CD4-positive, alpha-beta memory T cell (primary cell): ENCODE measurements around the gene ADGRL3. TPM values are rescaled to one million over a fixed set of nuclear protein-coding genes. Genes with fewer than 3 reads are reported as not detected.

Experiments used
- CTCF ChIA-PET: fragments of 350-600 bp; sonication (Branson Sonifier 250); formaldehyde crosslinking; loops from one replicate; lab custom pipeline; 2021; ENCODE audit warnings: inconsistent platforms; ENCODE audit not compliant: partially characterized antibody; lab: Charles Lee
- POLR2A ChIA-PET: fragments of 350-600 bp; sonication (Branson Sonifier 250); formaldehyde crosslinking; loops from one replicate; lab custom pipeline; 2021; ENCODE audit not compliant: partially characterized antibody; lab: Charles Lee
- DNase-seq, 5 donors: peaks; one replicate each; pipeline versions ENCODE4 v3.0.0 to v3.0.0-alpha.2; 2020 to 2022; ENCODE audit warnings: mixed read lengths in 1 of 5
- H3K27ac ChIP-seq: one replicate; pipeline ENCODE4 v1.7.0; 2013; ENCODE audit warnings: low read depth, low read length
- H3K27me3 ChIP-seq: 2 replicates; pipeline ENCODE4 v1.7.0; 2013; ENCODE audit warnings: mild to moderate bottlenecking, low read length, moderate library complexity; ENCODE audit not compliant: insufficient read depth
- H3K36me3 ChIP-seq: 2 replicates; pipeline ENCODE4 v1.7.0; 2013; ENCODE audit warnings: mild to moderate bottlenecking, low read length, moderate library complexity; ENCODE audit not compliant: insufficient read depth
- H3K4me1 ChIP-seq: 2 replicates; pipeline ENCODE4 v1.7.0; 2013; ENCODE audit warnings: mild to moderate bottlenecking, low read length, moderate library complexity; ENCODE audit not compliant: insufficient read depth
- H3K4me3 ChIP-seq, 2 donors: one replicate each; pipeline ENCODE4 v1.7.0; 2013; ENCODE audit warnings: low read length in 2 of 2, mild to moderate bottlenecking in 1 of 2
- H3K9me3 ChIP-seq, 2 donors: one replicate each; pipeline ENCODE4 v1.7.0; 2013; ENCODE audit warnings: low read length in 2 of 2, control low read depth in 1 of 2; ENCODE audit not compliant: control insufficient read depth in 1 of 2
- H3K27ac Mint-ChIP-seq, 7 donors: one replicate each; pipeline ENCODE4 v1.8.0; 2020 to 2021; ENCODE audit warnings: mixed read lengths in 7 of 7, mild to moderate bottlenecking in 6 of 7, inconsistent platforms in 3 of 7, moderate library complexity in 3 of 7
- H3K27me3 Mint-ChIP-seq, 2 donors: one replicate each; pipeline ENCODE4 v1.8.0; 2020 to 2021; ENCODE audit warnings: mixed read lengths in 2 of 2
- H3K36me3 Mint-ChIP-seq, 2 donors: one replicate each; pipeline ENCODE4 v1.8.0; 2020 to 2021; ENCODE audit warnings: mixed read lengths in 2 of 2, inconsistent platforms in 1 of 2, mild to moderate bottlenecking in 1 of 2
- H3K4me1 Mint-ChIP-seq, 4 donors: one replicate each; pipeline ENCODE4 v1.8.0; 2020 to 2021; ENCODE audit warnings: mixed read lengths in 4 of 4, mild to moderate bottlenecking in 1 of 4
- H3K4me3 Mint-ChIP-seq, 8 donors: one replicate each; pipeline ENCODE4 v1.8.0; 2020 to 2021; ENCODE audit warnings: mixed read lengths in 8 of 8, mild to moderate bottlenecking in 7 of 8, moderate library complexity in 6 of 8, inconsistent platforms in 3 of 8
- H3K9me3 Mint-ChIP-seq, 8 donors: one replicate each; pipeline ENCODE4 v1.8.0; 2020 to 2021; ENCODE audit warnings: mixed read lengths in 8 of 8, mild to moderate bottlenecking in 5 of 8, inconsistent platforms in 3 of 8, moderate library complexity in 1 of 8
- intact Hi-C: fragments of 100-400 bp; cut with micrococcal nuclease; formaldehyde crosslinking; loops from one replicate; pipeline ENCODE4 v1.15.1; 2023
- polyA plus RNA-seq, 2 donors: library from polyadenylated mRNA; unstranded; fragments of 300-500 nt; fragmentation: Illumina TruSeq; gene quantifications; one replicate each; pipeline ENCODE4 v1.2.3, GENCODE V29; 2021
- total RNA-seq, 2 experiments: library from RNA; stranded (reverse); gene quantifications; one replicate each; pipeline ENCODE4 v1.2.3, GENCODE V29; 2021

ADGRL3 gene
- total and polyA plus RNA-seq, 4 experiments from 2014 or later = not detected

GRCh38 chr4:61911313-61911756, 711.2 kb downstream of the ADGRL3 start:
- POLR2A ChIA-PET = no interaction called here
- peaks cover 0 to 10% (median 4%) of the 10 kb centered on the region in 8 donors for H3K9me3 Mint-ChIP-seq
- H3K27ac Mint-ChIP-seq = no peak overlapping the region
- intact Hi-C loops = no loop called here
- Histone ChIP-seq H3K27me3 (no peaks in the 10 kb centered on the region), H3K27ac (no peak overlapping the region), H3K36me3 (no peaks in the 10 kb centered on the region), H3K4me1 (no peaks in the 10 kb centered on the region), H3K9me3 (no peaks in the 10 kb centered on the region), H3K4me3 (no peak overlapping the region)
- CTCF ChIA-PET = no interaction called here
- no peak for DNase-seq
- H3K4me3 Mint-ChIP-seq = no peak overlapping the region
- H3K36me3 Mint-ChIP-seq = no peaks in the 10 kb centered on the region
- no peaks in the 10 kb centered on the region for H3K4me1 Mint-ChIP-seq
- no peaks in the 10 kb centered on the region for H3K27me3 Mint-ChIP-seq

GRCh38 chr4:61913619-61914018, 713.5 kb downstream of the ADGRL3 start:
- Histone ChIP-seq H3K27ac (no peak overlapping the region), H3K4me3 (no peak overlapping the region), H3K36me3 (no peaks in the 10 kb centered on the region), H3K27me3 (no peaks in the 10 kb centered on the region), H3K9me3 (no peaks in the 10 kb centered on the region), H3K4me1 (no peaks in the 10 kb centered on the region)
- Mint-ChIP-seq H3K36me3 (no peaks in the 10 kb centered on the region), H3K27ac (no peak overlapping the region), H3K4me1 (no peaks in the 10 kb centered on the region), H3K27me3 (no peaks in the 10 kb centered on the region), H3K4me3 (no peak overlapping the region), H3K9me3 (peaks cover 0 to 22% (median 8%) of the 10 kb centered on the region in 8 donors)
- ChIA-PET POLR2A (no interaction called here), CTCF (no interaction called here)
- intact Hi-C loops = no loop called here
- no peak for DNase-seq

GRCh38 chr4:61915501-61915900, 715.4 kb downstream of the ADGRL3 start:
- Histone ChIP-seq H3K27me3 (no peaks in the 10 kb centered on the region), H3K4me1 (no peaks in the 10 kb centered on the region), H3K9me3 (no peaks in the 10 kb centered on the region), H3K4me3 (no peak overlapping the region), H3K27ac (no peak overlapping the region), H3K36me3 (no peaks in the 10 kb centered on the region)
- Mint-ChIP-seq H3K27me3 (no peaks in the 10 kb centered on the region), H3K4me1 (no peaks in the 10 kb centered on the region), H3K9me3 (peaks cover 2 to 22% (median 7%) of the 10 kb centered on the region in 8 donors), H3K4me3 (no peak overlapping the region), H3K36me3 (no peaks in the 10 kb centered on the region), H3K27ac (no peak overlapping the region)
- CTCF ChIA-PET = no interaction called here
- POLR2A ChIA-PET = no interaction called here
- intact Hi-C loops = no loop called here
- DNase-seq = no peak

GRCh38 chr4:61918507-61918906, 718.4 kb downstream of the ADGRL3 start:
- no peaks in the 10 kb centered on the region for H3K27me3 Mint-ChIP-seq
- CTCF ChIA-PET = no interaction called here
- H3K9me3 Mint-ChIP-seq = peaks cover 0 to 16% (median 6%) of the 10 kb centered on the region in 8 donors
- no peak for DNase-seq
- H3K4me3 Mint-ChIP-seq = no peak overlapping the region
- no peak overlapping the region for H3K4me3 ChIP-seq
- H3K27ac Mint-ChIP-seq = no peak overlapping the region
- no peaks in the 10 kb centered on the region for H3K36me3 ChIP-seq
- H3K9me3 ChIP-seq = peaks cover 0 to 3% of the 10 kb centered on the region in 2 donors
- no peaks in the 10 kb centered on the region for H3K27me3 ChIP-seq
- H3K27ac ChIP-seq = no peak overlapping the region
- no peaks in the 10 kb centered on the region for H3K36me3 Mint-ChIP-seq
- POLR2A ChIA-PET = no interaction called here
- no peaks in the 10 kb centered on the region for H3K4me1 ChIP-seq
- intact Hi-C loops = no loop called here
- H3K4me1 Mint-ChIP-seq = no peaks in the 10 kb centered on the region

- no peaks in the 10 kb centered on the region for H3K4me1 Mint-ChIP-seq
- Histone ChIP-seq H3K4me1 (no peaks in the 10 kb centered on the region), H3K9me3 (peaks cover 0 to 3% of the 10 kb centered on the region in 2 donors), H3K27me3 (no peaks in the 10 kb centered on the region), H3K36me3 (no peaks in the 10 kb centered on the region), H3K27ac (no peak overlapping the region), H3K4me3 (no peak overlapping the region)
- ChIA-PET CTCF (no interaction called here), POLR2A (no interaction called here)
- H3K4me3 Mint-ChIP-seq = no peak overlapping the region
- intact Hi-C loops = no loop called here
- H3K27me3 Mint-ChIP-seq = no peaks in the 10 kb centered on the region
- H3K9me3 Mint-ChIP-seq = peaks cover 0 to 15% (median 6%) of the 10 kb centered on the region in 8 donors
- no peak overlapping the region for H3K27ac Mint-ChIP-seq
- DNase-seq = no peak
- no peaks in the 10 kb centered on the region for H3K36me3 Mint-ChIP-seq
These were observed 718.9 kb downstream of the ADGRL3 start for GRCh38 chr4:61918987-61919386.

- Mint-ChIP-seq H3K27ac (no peak overlapping the region), H3K27me3 (no peaks in the 10 kb centered on the region), H3K36me3 (no peaks in the 10 kb centered on the region), H3K4me1 (no peaks in the 10 kb centered on the region), H3K9me3 (peaks cover 0 to 14% (median 5%) of the 10 kb centered on the region in 8 donors), H3K4me3 (no peak overlapping the region)
- Histone ChIP-seq H3K27ac (no peak overlapping the region), H3K9me3 (peaks cover 0 to 3% of the 10 kb centered on the region in 2 donors), H3K27me3 (no peaks in the 10 kb centered on the region), H3K4me3 (no peak overlapping the region), H3K4me1 (no peaks in the 10 kb centered on the region), H3K36me3 (no peaks in the 10 kb centered on the region)
- intact Hi-C loops = no loop called here
- ChIA-PET POLR2A (no interaction called here), CTCF (no interaction called here)
- no peak for DNase-seq
These were observed 719.4 kb downstream of the ADGRL3 start for GRCh38 chr4:61919561-61919960.

- no peaks in the 10 kb centered on the region for H3K4me1 ChIP-seq
- no peak for DNase-seq
- H3K4me3 ChIP-seq = no peak overlapping the region
- no peaks in the 10 kb centered on the region for H3K36me3 ChIP-seq
- POLR2A ChIA-PET = no interaction called here
- H3K36me3 Mint-ChIP-seq = no peaks in the 10 kb centered on the region
- H3K27me3 ChIP-seq = no peaks in the 10 kb centered on the region
- CTCF ChIA-PET = no interaction called here
- no peak overlapping the region for H3K4me3 Mint-ChIP-seq
- H3K9me3 Mint-ChIP-seq = peaks cover 0 to 18% (median 8%) of the 10 kb centered on the region in 8 donors
- intact Hi-C loops = no loop called here
- H3K27ac ChIP-seq = no peak overlapping the region
- no peaks in the 10 kb centered on the region for H3K4me1 Mint-ChIP-seq
- no peaks in the 10 kb centered on the region for H3K27me3 Mint-ChIP-seq
- H3K9me3 ChIP-seq = peaks cover 0 to 3% of the 10 kb centered on the region in 2 donors
- H3K27ac Mint-ChIP-seq = no peak overlapping the region
These were observed 721.8 kb downstream of the ADGRL3 start for GRCh38 chr4:61921920-61922319.

- H3K27ac Mint-ChIP-seq = no peak overlapping the region
- Histone ChIP-seq H3K27me3 (no peaks in the 10 kb centered on the region), H3K36me3 (no peaks in the 10 kb centered on the region), H3K4me3 (no peak overlapping the region), H3K9me3 (peaks cover 0 to 3% of the 10 kb centered on the region in 2 donors), H3K27ac (no peak overlapping the region), H3K4me1 (no peaks in the 10 kb centered on the region)
- no peaks in the 10 kb centered on the region for H3K27me3 Mint-ChIP-seq
- H3K36me3 Mint-ChIP-seq = no peaks in the 10 kb centered on the region
- no peaks in the 10 kb centered on the region for H3K4me1 Mint-ChIP-seq
- peaks cover 0 to 15% (median 7%) of the 10 kb centered on the region in 8 donors for H3K9me3 Mint-ChIP-seq
- DNase-seq = no peak
- ChIA-PET POLR2A (no interaction called here), CTCF (no interaction called here)
- intact Hi-C loops = no loop called here
- no peak overlapping the region for H3K4me3 Mint-ChIP-seq
These were observed 722.6 kb downstream of the ADGRL3 start for GRCh38 chr4:61922766-61923165.
